HUES64 (cell line): Measurements from ENCODE around the gene SCYL1.

Source experiments
- H3K27ac ChIP-seq: 2 replicates; pipeline ENCODE4 v1.7.0; 2013; ENCODE audit warnings: low read depth, low read length, inconsistent platforms
- H3K27me3 ChIP-seq: 2 replicates; pipeline ENCODE4 v1.6.1; 2013; ENCODE audit warnings: mild to moderate bottlenecking, low read length; ENCODE audit not compliant: insufficient read depth
- H3K36me3 ChIP-seq: 2 replicates; pipeline ENCODE4 v1.6.1; 2013; ENCODE audit warnings: mild to moderate bottlenecking, low read length; ENCODE audit not compliant: insufficient read depth
- H3K4me1 ChIP-seq: 2 replicates; pipeline ENCODE4 v1.6.1; 2013; ENCODE audit warnings: mild to moderate bottlenecking, low read length, moderate library complexity; ENCODE audit not compliant: insufficient read depth
- H3K4me3 ChIP-seq: 2 replicates; pipeline ENCODE4 v1.5.1; 2013; ENCODE audit warnings: mild to moderate bottlenecking, low read length, moderate library complexity
- H3K9ac ChIP-seq: 2 replicates; pipeline ENCODE4 v1.6.1; 2013; ENCODE audit warnings: mild to moderate bottlenecking, low read depth, low read length
- H3K9me3 ChIP-seq: 2 replicates; pipeline ENCODE4 v1.6.1; 2013; ENCODE audit warnings: low read depth, low read length; ENCODE audit not compliant: insufficient read depth
- WGBS: fragments of 150-250, 120-280 bp; methylation state at CpG from one replicate; pipeline ENCODE4 v1.1.7; 2013; ENCODE audit warnings: missing lambda C conversion rate; 5-methylcytosine and 5-hydroxymethylcytosine counted together

The SCYL1 gene

DNA sequence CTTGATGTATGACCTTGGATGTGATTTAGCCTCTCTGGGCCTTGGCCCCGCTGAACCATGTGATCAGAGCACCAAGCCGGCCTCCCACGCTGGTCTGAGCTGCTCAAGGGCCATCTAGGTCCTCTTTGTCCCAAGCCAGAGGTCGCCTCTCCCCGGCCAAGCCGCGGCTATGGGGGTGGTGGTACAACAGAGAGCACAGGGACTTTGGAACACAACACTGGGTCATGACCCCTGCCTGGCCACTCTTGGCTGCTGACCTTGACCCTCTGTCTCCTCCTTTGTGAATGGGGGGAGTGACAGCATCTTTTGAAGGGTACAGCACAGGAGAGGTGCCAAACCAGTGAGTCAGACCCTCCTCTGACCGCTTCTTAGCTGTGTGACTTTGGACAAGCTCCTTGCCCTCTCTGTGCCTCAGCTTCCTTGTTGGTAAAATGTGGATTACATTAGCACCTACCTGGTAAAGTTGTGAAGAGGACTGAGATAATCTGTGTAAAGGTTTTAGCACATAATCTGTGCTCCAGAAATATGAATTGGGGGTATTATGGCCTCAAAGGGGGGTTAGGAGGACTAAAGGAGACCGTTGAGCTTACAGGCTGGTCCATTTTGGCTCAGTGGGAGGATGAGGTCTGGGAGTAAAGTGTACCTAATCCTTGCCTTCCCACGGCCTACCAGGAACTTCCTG lies 4.7 kb downstream of the SCYL1 start:
- peaks cover 34% of the 10 kb centered on the region for H3K36me3 ChIP-seq
- no peak overlapping the region for H3K4me3 ChIP-seq
- no peak overlapping the region for H3K9ac ChIP-seq
- no peaks in the 10 kb centered on the region for H3K4me1 ChIP-seq
- no peaks in the 10 kb centered on the region for H3K9me3 ChIP-seq
- 90% methylated on average over 10 of the region's 10 CpGs for WGBS
- no peak overlapping the region for H3K27ac ChIP-seq
- no peaks in the 10 kb centered on the region for H3K27me3 ChIP-seq

- 85% methylated on average over 5 of the region's 5 CpGs for WGBS
- peaks cover 37% of the 10 kb centered on the region for H3K36me3 ChIP-seq
Measured at GRCh38 chr11:65530157-65530496, 5.2 kb downstream of the SCYL1 start.

DNA sequence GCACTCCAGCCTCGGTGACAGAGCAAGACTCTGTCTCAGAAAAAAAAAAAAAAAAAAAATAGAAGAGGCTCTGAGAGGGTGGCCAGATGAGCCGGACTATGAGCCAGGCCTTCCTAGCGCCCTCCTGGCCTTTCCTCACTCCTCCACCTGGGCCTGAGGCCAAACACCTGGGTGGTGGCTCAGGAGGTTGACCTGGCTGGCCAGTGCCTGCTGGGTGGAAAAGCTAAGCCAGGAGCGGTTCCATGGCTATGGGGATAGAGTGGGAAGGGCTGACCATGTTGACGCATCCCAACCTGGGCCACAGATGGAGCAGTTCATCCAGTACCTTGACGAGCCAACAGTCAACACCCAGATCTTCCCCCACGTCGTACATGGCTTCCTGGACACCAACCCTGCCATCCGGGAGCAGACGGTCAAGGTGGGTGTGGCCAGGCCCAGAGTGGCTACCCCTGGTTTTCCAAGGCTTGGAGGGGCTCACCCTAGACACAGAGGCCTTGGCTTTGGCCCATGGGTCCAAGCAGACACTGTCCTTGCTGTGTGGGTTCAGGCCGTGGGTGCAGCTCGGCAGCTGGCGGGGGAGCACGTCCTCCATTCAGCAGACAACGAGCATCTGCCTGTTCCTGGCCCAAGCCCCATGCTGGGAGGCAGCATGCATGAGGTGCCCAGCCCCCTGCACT lies 7.6 kb downstream of the SCYL1 start:
- H3K36me3 ChIP-seq = peaks cover 47% of the 10 kb centered on the region
- no peak overlapping the region for H3K4me3 ChIP-seq
- no peaks in the 10 kb centered on the region for H3K4me1 ChIP-seq
- WGBS = 89% methylated on average over 15 of the region's 15 CpGs
- H3K9me3 ChIP-seq = no peaks in the 10 kb centered on the region
- H3K9ac ChIP-seq = no peak overlapping the region
- H3K27me3 ChIP-seq = peaks cover 5% of the 10 kb centered on the region; the same call in 1 of the 2 replicates
- H3K27ac ChIP-seq = no peak overlapping the region

More at GRCh38 chr11:65530157-65530496, 5.2 kb downstream of the SCYL1 start:
- H3K4me1 ChIP-seq = no peaks in the 10 kb centered on the region
- H3K27ac ChIP-seq = no peak overlapping the region
- no peaks in the 10 kb centered on the region for H3K27me3 ChIP-seq
- H3K9ac ChIP-seq = no peak overlapping the region
- H3K9me3 ChIP-seq = no peaks in the 10 kb centered on the region
- no peak overlapping the region for H3K4me3 ChIP-seq

GRCh38 chr11:65535102-65535501 lies 10.2 kb downstream of the SCYL1 start:
- H3K9ac ChIP-seq = no peak overlapping the region
- H3K27ac ChIP-seq = no peak overlapping the region
- 94% methylated on average over 9 of the region's 9 CpGs for WGBS
- no peak overlapping the region for H3K4me3 ChIP-seq
- no peaks in the 10 kb centered on the region for H3K4me1 ChIP-seq
- H3K36me3 ChIP-seq = peaks cover 43% of the 10 kb centered on the region
- no peaks in the 10 kb centered on the region for H3K9me3 ChIP-seq
- H3K27me3 ChIP-seq = peaks cover 29% of the 10 kb centered on the region

DNA sequence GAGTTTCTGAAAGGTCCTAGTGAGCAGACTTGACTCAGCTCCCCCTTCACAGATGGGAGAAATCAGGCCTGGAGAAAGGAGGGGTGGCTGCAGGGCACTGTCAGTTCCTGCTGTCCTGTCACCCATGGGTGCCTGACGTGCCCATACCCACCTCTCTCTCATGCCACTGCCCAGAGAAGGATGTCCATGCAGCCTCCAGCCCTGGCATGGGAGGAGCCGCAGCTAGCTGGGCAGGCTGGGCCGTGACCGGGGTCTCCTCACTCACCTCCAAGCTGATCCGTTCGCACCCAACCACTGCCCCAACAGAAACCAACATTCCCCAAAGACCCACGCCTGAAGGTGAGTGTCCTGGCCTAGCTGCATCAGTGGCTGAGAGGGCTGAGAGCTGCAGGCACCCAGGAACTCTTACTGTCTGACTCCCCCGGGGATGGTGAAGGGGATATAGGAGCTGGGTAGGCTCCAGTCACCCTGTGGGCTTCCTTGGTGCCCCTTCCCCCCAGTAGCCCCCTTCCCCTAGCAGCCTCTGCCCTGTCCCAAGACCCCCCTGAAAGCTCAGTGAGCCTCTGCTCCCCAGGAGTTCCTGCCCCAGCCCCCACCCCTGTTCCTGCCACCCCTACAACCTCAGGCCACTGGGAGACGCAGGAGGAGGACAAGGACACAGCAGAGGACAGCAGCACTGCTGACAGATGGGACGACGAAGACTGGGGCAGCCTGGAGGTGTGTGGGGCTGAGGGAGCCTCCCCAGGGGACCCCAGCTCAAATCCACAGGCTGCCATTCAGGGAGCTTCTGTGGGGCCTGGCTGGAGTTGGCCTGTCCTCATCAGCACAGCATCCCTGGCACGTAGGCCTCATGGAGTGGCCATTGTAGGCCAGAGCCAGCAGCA lies 11.8 kb downstream of the SCYL1 start:
- Histone ChIP-seq H3K4me1 (peaks cover 3% of the 10 kb centered on the region; the same call in 1 of the 2 replicates), H3K9me3 (no peaks in the 10 kb centered on the region), H3K36me3 (peaks cover 33% of the 10 kb centered on the region), H3K27me3 (peaks cover 43% of the 10 kb centered on the region), H3K9ac (no peak overlapping the region), H3K27ac (no peak overlapping the region), H3K4me3 (no peak overlapping the region)
- WGBS = 95% methylated on average over 12 of the region's 12 CpGs

- 89% methylated on average over 2 of the region's 2 CpGs for WGBS
- Histone ChIP-seq H3K36me3 (peaks cover 29% of the 10 kb centered on the region), H3K9me3 (no peaks in the 10 kb centered on the region), H3K27ac (no peak overlapping the region), H3K27me3 (peaks cover 44% of the 10 kb centered on the region), H3K4me1 (peaks cover 3% of the 10 kb centered on the region; the same call in 1 of the 2 replicates), H3K4me3 (no peak overlapping the region), H3K9ac (no peak overlapping the region)
Measured at GRCh38 chr11:65537296-65537597, 12.4 kb downstream of the SCYL1 start.

DNA sequence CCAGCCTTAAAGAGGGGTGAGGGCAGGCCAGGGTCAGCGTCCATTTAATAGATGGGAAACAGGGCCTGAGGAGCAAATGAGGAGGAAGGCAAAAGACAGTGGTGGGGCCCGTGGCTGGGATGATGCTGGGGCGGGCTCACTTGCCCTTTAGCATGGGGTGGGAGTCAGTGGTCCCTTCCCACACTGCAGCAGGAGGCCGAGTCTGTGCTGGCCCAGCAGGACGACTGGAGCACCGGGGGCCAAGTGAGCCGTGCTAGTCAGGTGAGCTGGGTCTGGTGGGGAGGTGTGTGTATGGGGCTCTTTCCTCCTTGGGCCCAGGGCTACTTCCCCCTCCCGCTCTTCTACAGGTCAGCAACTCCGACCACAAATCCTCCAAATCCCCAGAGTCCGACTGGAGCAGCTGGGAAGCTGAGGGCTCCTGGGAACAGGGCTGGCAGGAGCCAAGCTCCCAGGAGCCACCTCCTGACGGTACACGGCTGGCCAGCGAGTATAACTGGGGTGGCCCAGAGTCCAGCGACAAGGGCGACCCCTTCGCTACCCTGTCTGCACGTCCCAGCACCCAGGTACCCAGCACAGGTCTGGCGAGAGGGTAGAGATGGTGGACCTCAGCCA lies 12.8 kb downstream of the SCYL1 start:
- H3K9ac ChIP-seq = no peak overlapping the region
- H3K4me1 ChIP-seq = peaks cover 3% of the 10 kb centered on the region; the same call in 1 of the 2 replicates
- H3K9me3 ChIP-seq = no peaks in the 10 kb centered on the region
- H3K4me3 ChIP-seq = no peak overlapping the region
- no peak overlapping the region for H3K27ac ChIP-seq
- WGBS = 91% methylated on average over 18 of the region's 18 CpGs
- H3K27me3 ChIP-seq = peaks cover 44% of the 10 kb centered on the region
- H3K36me3 ChIP-seq = peaks cover 24% of the 10 kb centered on the region

- H3K27me3 ChIP-seq = peaks cover 45% of the 10 kb centered on the region
- H3K9ac ChIP-seq = no peak overlapping the region
- peak overlapping the region; percentile 83; the same call in 1 of the 2 replicates for H3K4me3 ChIP-seq
- H3K27ac ChIP-seq = no peak overlapping the region
- peaks cover 3% of the 10 kb centered on the region; the same call in 1 of the 2 replicates for H3K4me1 ChIP-seq
- no peaks in the 10 kb centered on the region for H3K9me3 ChIP-seq
- peaks cover 23% of the 10 kb centered on the region for H3K36me3 ChIP-seq
- 84% methylated on average over 43 of the region's 43 CpGs for WGBS
Measured at GRCh38 chr11:65538232-65538914, 13.5 kb downstream of the SCYL1 start.

DNA sequence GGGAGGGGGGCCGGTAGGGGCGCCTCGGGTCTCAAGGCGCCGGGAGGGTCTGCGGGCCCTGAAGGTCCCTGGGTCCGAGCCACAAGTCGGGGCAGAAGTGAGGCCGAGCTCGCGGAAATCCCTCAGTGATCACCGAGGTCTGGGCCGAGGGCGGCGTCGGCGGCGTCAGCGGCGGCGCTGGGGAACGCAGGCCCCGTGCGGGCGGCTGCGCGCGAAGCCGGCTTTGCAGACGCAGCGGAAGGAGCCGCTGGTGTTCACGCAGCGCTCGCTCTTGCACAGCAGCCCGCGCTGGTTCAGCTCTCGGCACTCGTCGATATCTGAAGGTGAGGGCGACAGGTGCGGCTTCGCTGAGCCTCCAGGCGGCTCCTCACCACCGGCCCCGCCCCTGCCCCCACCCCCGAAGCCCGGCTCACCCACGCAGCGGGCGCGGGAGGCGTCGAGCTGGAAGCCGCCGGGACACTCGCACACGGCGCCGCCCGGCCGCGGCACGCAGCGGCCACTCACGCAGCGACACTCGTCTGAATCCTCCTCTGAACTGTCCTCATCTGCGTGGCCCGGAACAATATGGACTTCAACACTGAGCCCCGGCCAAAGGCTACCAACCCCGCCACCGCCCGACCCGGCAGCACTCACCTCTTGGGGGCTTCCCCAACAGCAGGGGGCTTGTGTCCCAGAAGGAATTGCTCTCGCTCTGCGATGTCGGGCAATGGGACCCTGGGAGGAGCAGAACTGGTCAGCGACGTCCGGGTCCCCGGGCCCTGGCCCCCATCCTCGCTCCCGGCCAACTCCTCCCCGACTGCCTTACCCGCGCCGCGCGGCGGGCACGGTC lies 14.2 kb downstream of the SCYL1 start:
- H3K9me3 ChIP-seq = no peaks in the 10 kb centered on the region
- H3K4me1 ChIP-seq = peaks cover 3% of the 10 kb centered on the region; the same call in 1 of the 2 replicates
- WGBS = 5% methylated on average over 92 of the region's 92 CpGs
- peak overlapping the region; percentile 83 for H3K4me3 ChIP-seq
- peak overlapping the region; percentile 27; the same call in 1 of the 2 replicates for H3K9ac ChIP-seq
- H3K27ac ChIP-seq = no peak overlapping the region
- H3K36me3 ChIP-seq = peaks cover 23% of the 10 kb centered on the region
- peaks cover 53% of the 10 kb centered on the region for H3K27me3 ChIP-seq

DNA sequence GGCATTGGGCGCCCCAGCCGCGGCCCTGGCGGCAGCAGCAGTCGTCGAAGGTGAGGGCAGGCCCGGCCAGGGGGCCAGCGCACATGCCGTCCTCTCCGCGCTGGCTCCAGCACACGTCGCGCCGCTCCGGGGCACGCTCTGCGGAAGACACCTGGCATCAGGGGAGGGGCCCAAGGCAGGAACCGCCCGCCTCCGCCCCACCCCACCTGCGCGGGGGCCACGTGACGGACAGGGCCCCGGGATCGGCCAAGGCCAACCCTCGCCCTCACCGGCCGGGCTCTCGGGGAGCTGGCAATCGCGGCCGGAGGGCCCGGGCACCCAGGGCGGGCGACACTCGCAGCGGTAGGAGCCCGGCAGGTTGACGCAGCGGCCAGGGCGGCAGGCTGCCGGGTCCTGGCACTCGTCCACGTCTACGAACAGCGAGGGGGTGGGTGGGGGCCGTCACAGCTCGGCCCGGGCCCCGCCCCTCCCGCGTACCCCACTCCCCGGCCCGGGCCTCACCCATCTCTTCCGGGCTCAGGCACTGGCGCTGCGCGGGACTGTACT lies 14.9 kb downstream of the SCYL1 start:
- H3K9me3 ChIP-seq = no peaks in the 10 kb centered on the region
- H3K9ac ChIP-seq = no peak overlapping the region
- WGBS = 2% methylated on average over 60 of the region's 60 CpGs
- H3K36me3 ChIP-seq = peaks cover 23% of the 10 kb centered on the region
- H3K4me3 ChIP-seq = peak overlapping the region; percentile 83
- no peak overlapping the region for H3K27ac ChIP-seq
- H3K4me1 ChIP-seq = peaks cover 3% of the 10 kb centered on the region; the same call in 1 of the 2 replicates
- H3K27me3 ChIP-seq = peaks cover 59% of the 10 kb centered on the region
